Lung (tissue), 12 donors: Measurements from ENCODE around the gene TTC27. TPM values are rescaled to one million over a fixed set of nuclear protein-coding genes. Genes with fewer than 3 reads are reported as not detected.

Experiments
- ATAC-seq: fragments of 200-7000 bp; cut with Tn5 transposase; one replicate; pipeline ENCODE4 v1.9.1; 2020; ENCODE audit warnings: moderate number of reproducible peaks; ENCODE audit not compliant: insufficient read depth, low FRiP score
- DNase-seq, 3 donors: peaks; one replicate each; pipeline ENCODE4 v3.0.0-alpha.2; 2013 to 2017
- H3K27ac ChIP-seq, 2 donors: one replicate each; pipeline ENCODE4 v1.5.1; 2013; ENCODE audit warnings: mild to moderate bottlenecking in 2 of 2, moderate library complexity in 2 of 2, control low read depth in 1 of 2, inconsistent platforms in 1 of 2, low read depth in 1 of 2, low read length in 1 of 2
- H3K27me3 ChIP-seq, 3 donors: one replicate each; pipeline ENCODE4 v1.5.1; 2013; ENCODE audit warnings: low read length in 2 of 3; ENCODE audit not compliant: control insufficient read depth in 3 of 3, insufficient read depth in 3 of 3
- H3K36me3 ChIP-seq, 4 donors: one replicate each; pipeline ENCODE4 v1.5.1; 2013; ENCODE audit warnings: low read length in 4 of 4, mild to moderate bottlenecking in 1 of 4, moderate library complexity in 1 of 4; ENCODE audit not compliant: control insufficient read depth in 4 of 4, insufficient read depth in 4 of 4
- H3K4me1 ChIP-seq, 5 donors: one replicate each; pipeline ENCODE4 v1.5.1; 2013; ENCODE audit warnings: low read length in 5 of 5, mild to moderate bottlenecking in 2 of 5, moderate library complexity in 1 of 5; ENCODE audit not compliant: control insufficient read depth in 5 of 5, insufficient read depth in 5 of 5
- H3K4me3 ChIP-seq: one replicate; pipeline ENCODE4 v1.5.1; 2013; ENCODE audit warnings: mild to moderate bottlenecking, control low read depth, moderate library complexity
- H3K9ac ChIP-seq, 2 donors: one replicate each; pipeline ENCODE4 v1.5.1; 2013; ENCODE audit warnings: low read length in 2 of 2, control low read depth in 1 of 2; ENCODE audit not compliant: insufficient read depth in 1 of 2
- H3K9me3 ChIP-seq, 4 donors: one replicate each; pipeline ENCODE4 v1.5.1; 2013; ENCODE audit warnings: low read length in 3 of 4, mild to moderate bottlenecking in 1 of 4, moderate library complexity in 1 of 4; ENCODE audit not compliant: control insufficient read depth in 4 of 4, insufficient read depth in 3 of 4
- CTCF ChIP-seq: IDR thresholded peaks from 2 replicates; pipeline ENCODE4 v1.5.1; 2012; ENCODE audit warnings: mild to moderate bottlenecking; ENCODE audit errors: control extremely low read depth, extremely low read depth
- WGBS, 2 donors: extraction: QIAGEN DNeasy Blood & Tissue Kit; methylation state at CpG; one replicate each; pipeline ENCODE4 v1.1.7; 2013; 5-methylcytosine and 5-hydroxymethylcytosine counted together
- polyA plus RNA-seq, 2 donors: library from polyadenylated mRNA; stranded (reverse); fragments of 200-250 nt; gene quantifications; one replicate each; pipeline ENCODE4 v1.2.1, GENCODE V29; 2013
- total RNA-seq, 2 donors: library from RNA; depleted of rRNA in 1 of 2; stranded (reverse); fragments of >200 nt in 1 of 2; gene quantifications; one replicate each; pipeline ENCODE4 v1.2.1, GENCODE V29; 2014 to 2021
- donor health status: control.
- donor health status: control.
- donor health status: Bipolar disorder and iron deficiency.
- donor health status: healthy.
- donor health status: DM: yes; HTN: yes; CAD: no.

Gene TTC27
- total and polyA plus RNA-seq, 4 donors = 5.2 to 17.4 (median 12.3) TPM

- Histone ChIP-seq H3K36me3 (peaks cover 0 to 2% (median under 1%) of the 10 kb centered on the region in 4 donors), H3K27ac (no peak overlapping the region), H3K27me3 (no peaks in the 10 kb centered on the region), H3K4me1 (peaks cover 0 to 13% (median 4%) of the 10 kb centered on the region in 5 donors), H3K9me3 (no peaks in the 10 kb centered on the region), H3K9ac (no peak overlapping the region), H3K4me3 (no peak overlapping the region)
- WGBS, 2 donors = 91 to 93% methylated on average over 3 of the region's 3 CpGs
- no peak for TF ChIP-seq CTCF
- no peak for ATAC-seq
- DNase-seq = no peak
These were observed 115.8 kb downstream of the TTC27 start for GRCh38 chr2:32743480-32744236.

GRCh38 chr2:32745191-32745590 lies 117.3 kb downstream of the TTC27 start:
- no peak for DNase-seq
- no peak for ATAC-seq
- TF ChIP-seq CTCF = no peak
- Histone ChIP-seq H3K4me3 (no peak overlapping the region), H3K9ac (no peak overlapping the region), H3K27me3 (no peaks in the 10 kb centered on the region), H3K36me3 (peaks cover 0 to 8% (median 3%) of the 10 kb centered on the region in 4 donors), H3K9me3 (no peaks in the 10 kb centered on the region), H3K27ac (no peak overlapping the region), H3K4me1 (peaks cover 0 to 8% (median 0%) of the 10 kb centered on the region in 5 donors)
- WGBS, 2 donors = 83 to 89% methylated on average over 2 of the region's 2 CpGs

- H3K4me3 ChIP-seq = no peak overlapping the region
- H3K36me3 ChIP-seq = peaks cover 0 to 8% (median 3%) of the 10 kb centered on the region in 4 donors
- peaks cover 0 to 8% (median 0%) of the 10 kb centered on the region in 5 donors for H3K4me1 ChIP-seq
- H3K9me3 ChIP-seq = no peaks in the 10 kb centered on the region
- no peak overlapping the region for H3K27ac ChIP-seq
- no peak for TF ChIP-seq CTCF
- no peak for ATAC-seq
- WGBS, 2 donors = 72 to 87% methylated on average over 1 of the region's 1 CpG
- no peaks in the 10 kb centered on the region for H3K27me3 ChIP-seq
- DNase-seq = no peak
- H3K9ac ChIP-seq = no peak overlapping the region
These were observed 117.8 kb downstream of the TTC27 start for GRCh38 chr2:32745675-32746074.
